Kidney capillary endothelial cell (primary cell): ENCODE measurements around the gene STK32B.

ENCODE experiments used
- DNase-seq: peaks from one replicate; pipeline ENCODE4 v3.0.0-alpha.2; 2018; ENCODE audit warnings: low spot score

STK32B gene

GRCh38 chr4:5446595-5447226 lies 395.4 kb downstream of the STK32B start:
- no peak for DNase-seq

GRCh38 chr4:5447755-5448154 lies 396.5 kb downstream of the STK32B start:
- no peak for DNase-seq

- no peak for DNase-seq
Observed at GRCh38 chr4:5448221-5448620, 396.9 kb downstream of the STK32B start.

GRCh38 chr4:5451243-5451642 lies 400.0 kb downstream of the STK32B start:
- no peak for DNase-seq

DNA sequence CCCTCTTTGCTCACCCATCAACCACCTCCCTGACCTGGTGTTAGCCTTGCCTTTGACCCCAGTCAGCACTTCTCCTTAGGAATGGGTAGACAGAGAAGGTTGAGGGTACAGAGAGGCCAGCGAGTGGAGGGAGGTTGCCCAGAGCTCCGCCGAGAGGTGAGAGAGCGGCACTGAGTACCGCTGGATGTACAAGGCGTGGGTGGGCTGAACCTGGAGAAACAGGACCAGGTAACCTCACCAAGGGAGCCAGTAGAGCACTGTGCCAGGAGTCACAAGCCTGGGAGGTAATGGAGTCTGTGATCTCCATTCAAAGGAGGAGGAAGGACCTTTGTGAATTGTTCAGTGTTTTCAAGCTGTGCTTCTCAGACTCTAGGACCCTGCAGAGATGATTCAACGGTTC lies 400.9 kb downstream of the STK32B start:
- DNase-seq = no peak

DNA sequence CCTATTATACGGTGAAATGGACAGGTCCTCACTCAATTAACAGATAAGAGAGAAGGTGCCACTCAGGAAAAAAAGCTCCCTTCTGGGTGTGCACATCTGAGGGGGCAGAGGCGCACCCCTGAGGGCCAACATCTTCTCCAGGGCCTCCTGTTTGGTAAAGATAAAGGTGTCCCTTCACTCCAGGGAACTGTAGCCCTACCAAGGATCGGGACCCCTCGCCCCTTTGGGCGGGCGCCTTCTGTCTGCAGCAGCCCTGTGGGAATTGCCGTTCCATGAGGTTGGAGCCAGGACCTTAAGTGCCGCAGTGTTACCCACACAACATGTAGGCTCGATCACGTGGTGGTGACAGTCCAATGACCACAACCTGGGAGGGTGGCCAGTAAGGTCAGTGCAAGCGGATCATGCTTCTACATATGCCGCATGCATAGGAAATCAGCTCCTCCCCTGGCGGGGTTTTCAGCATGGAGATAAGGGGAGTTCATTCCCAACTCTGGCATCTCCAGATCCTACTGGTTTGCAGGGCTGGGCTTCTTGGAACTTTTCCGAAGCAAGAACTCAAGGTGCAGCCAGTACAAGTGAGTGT lies 403.8 kb downstream of the STK32B start:
- DNase-seq = no peak

DNA sequence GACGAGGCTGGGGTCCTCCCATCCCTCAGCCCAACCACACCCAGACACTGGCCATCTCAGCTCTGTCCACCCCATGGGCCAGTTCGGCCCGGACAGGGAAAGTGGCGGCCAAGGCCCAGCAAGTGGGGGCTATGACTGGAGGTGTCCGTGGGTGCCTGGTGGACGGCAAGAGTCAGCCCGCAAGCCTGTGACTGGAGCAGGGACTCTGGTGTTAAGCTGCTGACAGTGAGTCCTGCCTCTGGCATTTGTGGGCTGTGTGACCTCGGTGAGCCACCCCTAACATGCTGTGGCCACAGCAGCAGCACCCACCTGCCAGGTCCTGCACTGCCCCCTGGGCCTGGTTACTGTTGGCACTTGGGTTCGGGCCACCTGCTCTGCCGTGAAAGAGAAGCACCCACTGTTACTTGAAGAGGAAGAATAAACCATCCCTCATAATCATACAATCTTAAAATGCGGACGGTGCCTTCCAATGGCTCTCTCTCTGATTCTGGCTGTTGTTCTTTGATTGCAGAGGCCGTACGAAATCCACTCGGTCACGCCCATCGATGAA lies 405.1 kb downstream of the STK32B start:
- DNase-seq = no peak

- DNase-seq = no peak
Observed at GRCh38 chr4:5458676-5459075, 407.4 kb downstream of the STK32B start.

DNA sequence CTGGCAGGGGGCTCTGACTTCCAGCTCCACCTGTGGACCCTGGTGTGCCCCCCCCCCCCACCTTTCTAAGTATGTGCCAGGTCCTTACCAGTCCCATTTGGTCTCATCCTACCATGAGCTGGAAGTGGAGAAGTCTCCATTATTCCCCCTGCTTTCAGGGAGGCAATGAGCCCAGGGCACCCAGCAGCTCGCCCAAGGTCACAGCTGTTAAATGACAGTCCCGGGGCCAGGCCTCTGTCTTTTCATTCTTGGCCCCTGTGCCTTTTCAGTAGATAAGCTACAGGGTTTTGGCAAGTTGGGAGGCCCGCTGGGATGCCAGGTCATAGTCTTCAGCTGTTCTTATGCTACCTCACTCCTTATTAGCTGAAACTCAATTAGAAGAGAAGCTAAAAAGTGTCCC lies 408.0 kb downstream of the STK32B start:
- no peak for DNase-seq

DNA sequence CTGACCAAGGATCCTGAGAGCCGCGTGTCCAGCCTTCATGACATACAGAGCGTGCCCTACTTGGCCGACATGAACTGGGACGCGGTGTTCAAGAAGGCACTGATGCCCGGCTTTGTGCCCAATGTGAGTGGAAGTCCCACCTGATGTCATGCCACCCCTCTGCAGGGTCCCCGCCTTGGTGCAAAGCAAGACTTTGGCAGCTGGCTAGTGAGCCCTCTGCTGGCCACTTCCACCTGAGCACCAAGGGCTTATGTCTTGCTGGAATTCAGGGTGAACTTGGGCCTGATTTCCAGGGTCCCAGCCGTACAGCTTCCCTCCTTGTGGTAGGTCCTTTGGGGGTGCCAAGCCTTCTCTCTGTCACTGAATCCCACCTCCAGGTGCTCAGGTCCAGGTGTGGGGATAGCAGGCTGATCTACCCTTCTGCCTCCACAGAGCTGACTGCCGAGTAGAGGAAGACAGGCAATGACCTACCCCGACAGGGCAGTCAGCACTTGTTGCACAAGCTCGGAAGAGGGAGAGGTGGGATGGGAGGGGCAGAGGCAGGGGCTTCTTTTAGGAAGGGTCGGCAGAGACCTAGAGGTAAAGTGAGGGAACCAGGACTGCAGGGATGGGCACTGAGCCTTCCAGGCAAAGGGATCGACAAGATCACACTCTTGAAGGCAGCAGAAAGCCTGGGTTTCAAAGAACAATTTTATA lies 409.0 kb downstream of the STK32B start:
- peak; percentile 4 for DNase-seq

- no peak for DNase-seq
Observed at GRCh38 chr4:5461477-5461876, 410.2 kb downstream of the STK32B start.

- DNase-seq = no peak
Observed at GRCh38 chr4:5462254-5462835, 411.1 kb downstream of the STK32B start.

- DNase-seq = no peak
Observed at GRCh38 chr4:5462896-5463295, 411.6 kb downstream of the STK32B start.

GRCh38 chr4:5463361-5463760 lies 412.1 kb downstream of the STK32B start:
- DNase-seq = no peak

DNA sequence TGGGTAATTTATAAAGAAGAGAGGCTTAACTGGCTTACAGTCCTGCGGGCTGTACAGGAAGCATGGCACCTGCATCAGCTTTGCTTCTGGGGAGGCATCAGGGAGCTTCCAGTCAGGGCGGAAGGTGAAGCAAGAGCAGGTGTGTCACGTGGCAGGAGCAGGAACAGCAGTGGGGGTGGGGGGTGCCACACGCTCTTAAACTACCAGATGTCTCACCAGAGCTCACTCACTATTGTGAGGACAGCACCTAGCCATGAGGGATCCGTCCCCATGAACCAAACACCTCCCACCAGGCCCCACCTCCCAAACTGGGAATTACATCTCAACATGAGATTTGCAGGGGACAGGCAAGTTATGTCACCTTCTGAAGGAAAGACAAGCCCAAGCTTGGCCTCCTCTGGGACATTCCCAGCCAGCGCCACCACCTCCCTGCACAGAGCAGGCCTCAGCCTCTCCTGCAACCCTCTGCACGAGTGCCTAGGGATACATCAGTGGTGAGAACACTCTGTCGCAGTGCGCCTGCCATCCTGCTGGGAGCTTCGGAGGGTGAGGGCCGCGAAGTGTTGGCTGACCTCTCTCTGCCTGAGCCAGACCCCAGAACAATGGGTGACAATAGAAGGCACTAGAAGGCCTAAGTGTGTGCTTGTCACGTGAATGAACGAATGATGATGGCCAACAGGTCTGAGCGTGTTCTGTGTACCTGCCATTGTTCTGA lies 412.8 kb downstream of the STK32B start:
- DNase-seq = no peak

DNA sequence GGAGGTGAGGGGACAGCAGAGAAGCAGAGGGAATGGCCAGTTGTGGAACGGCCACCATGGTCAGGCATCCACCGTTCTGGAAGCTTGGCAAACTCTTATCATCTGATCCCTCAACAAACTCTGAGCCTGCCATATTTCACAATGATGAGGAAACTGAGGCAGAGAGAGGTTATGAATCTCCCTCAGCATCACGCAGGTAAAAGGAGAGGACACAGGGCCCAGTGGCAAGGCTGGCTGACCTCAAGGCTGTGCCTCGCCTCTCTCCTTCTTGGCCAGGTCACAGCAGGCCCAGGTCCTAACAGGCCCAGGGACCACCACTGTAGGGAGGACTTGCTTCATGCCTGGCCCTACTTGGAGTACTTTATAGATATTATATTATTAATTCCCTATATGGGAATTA lies 414.2 kb downstream of the STK32B start:
- DNase-seq = no peak

- DNase-seq = no peak
Observed at GRCh38 chr4:5465956-5466355, 414.7 kb downstream of the STK32B start.

DNA sequence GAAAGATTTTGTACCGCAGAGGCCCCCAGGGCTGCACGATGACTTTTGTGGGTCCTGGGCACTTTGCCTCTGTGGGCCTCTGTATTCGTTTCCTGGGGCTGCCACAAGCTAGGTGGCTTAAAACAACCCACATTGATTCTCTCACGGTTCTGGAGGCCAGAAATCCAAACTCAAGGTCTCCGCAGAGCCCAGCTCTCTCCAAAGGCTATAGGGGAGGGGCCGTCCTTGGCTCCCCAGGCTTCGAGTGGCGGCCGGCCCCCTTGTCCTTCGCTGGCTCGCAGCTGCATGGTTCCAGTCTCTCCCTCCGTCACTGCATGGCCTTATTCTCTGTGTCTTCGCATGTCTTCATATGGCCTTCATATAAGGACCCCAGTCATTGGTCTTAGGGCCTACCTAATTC lies 415.8 kb downstream of the STK32B start:
- DNase-seq = no peak

GRCh38 chr4:5469151-5469775 lies 418.0 kb downstream of the STK32B start:
- no peak for DNase-seq

GRCh38 chr4:5469861-5470260 lies 418.6 kb downstream of the STK32B start:
- DNase-seq = no peak

DNA sequence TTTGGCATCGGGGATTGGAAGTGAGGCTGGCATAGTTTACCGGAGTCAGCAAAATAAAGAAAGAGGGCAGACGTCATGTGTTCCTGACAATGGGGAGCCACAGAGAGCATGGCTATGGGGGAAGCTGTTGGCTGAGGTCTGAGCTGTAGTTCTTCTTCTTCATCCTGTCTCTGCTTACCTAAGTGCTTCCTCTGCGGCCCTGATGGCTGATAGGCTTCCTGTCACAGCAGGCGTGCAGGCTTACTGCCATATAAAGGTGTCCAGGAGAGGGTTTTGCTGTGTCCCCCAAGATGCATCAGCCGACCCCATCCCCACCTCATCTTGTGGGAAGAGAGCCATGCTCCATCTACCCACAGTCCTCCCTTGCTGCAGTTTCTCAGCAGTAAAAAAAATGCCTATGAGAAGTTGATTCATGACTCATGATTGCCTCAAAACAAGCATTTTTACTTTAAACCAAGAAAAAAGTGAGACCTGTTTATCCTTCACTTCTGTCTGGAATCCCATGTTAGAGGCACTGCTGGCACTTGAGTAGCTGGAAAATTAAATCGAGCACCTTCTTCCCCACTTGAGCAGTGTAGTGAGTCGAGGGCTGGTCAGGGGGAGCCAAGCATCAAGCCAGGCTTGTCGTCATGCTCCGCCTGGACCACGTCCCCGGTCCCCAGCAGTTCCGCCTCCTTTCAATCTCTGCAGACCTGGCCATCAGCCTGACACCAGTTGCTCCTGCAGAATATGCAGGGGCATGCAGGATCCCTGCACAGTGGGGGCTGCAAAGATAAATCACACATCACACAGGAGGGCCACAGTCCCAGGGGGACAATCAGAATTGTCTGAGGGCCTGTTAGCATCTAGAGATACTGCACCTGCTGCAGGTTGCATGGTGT lies 419.3 kb downstream of the STK32B start:
- no peak for DNase-seq
